WTC11 (cell line): ENCODE measurements around the gene LAMP2.

ENCODE experiments used
- CREM ChIP-seq: sonication (generic); formaldehyde crosslinking; IDR thresholded peaks from 2 replicates; pipeline ENCODE4 v1.8.1; 2022; ENCODE audit warnings: mild to moderate bottlenecking, missing genetic modification reagents, moderate library complexity
- JAZF1 ChIP-seq: fragments of 250-450 bp; sonication (Bioruptor Pico); IDR thresholded peaks from 2 replicates; pipeline ENCODE4 v1.9.0; 2021; ENCODE audit warnings: moderate library complexity, mild to moderate bottlenecking, inconsistent platforms
- JUN ChIP-seq: sonication (generic); formaldehyde crosslinking; IDR thresholded peaks from 2 replicates; pipeline ENCODE4 v1.8.0; 2023; ENCODE audit warnings: mild to moderate bottlenecking, missing genetic modification reagents
- SP1 ChIP-seq: sonication (generic); formaldehyde crosslinking; conservative IDR thresholded peaks from 2 replicates; pipeline ENCODE4 v1.8.1; 2022; ENCODE audit warnings: missing genetic modification reagents
- TF ChIP-seq, protein P1 (sequence below): fragments of 200-600 bp; IDR thresholded peaks from 2 replicates; pipeline ENCODE4 v1.8.0; 2022; ENCODE audit warnings: antibody characterized with exemption
- TF ChIP-seq, protein P2 (sequence below): sonication (generic); formaldehyde crosslinking; IDR thresholded peaks from 2 replicates; pipeline ENCODE4 v1.8.1; 2022; ENCODE audit warnings: low read depth, missing genetic modification reagents, borderline replicate concordance
- TF ChIP-seq, protein P3 (sequence below): sonication (generic); formaldehyde crosslinking; IDR thresholded peaks from 2 replicates; pipeline ENCODE4 v1.8.0; 2022; ENCODE audit warnings: mild to moderate bottlenecking, missing genetic modification reagents
- TF ChIP-seq, protein P4 (sequence below): sonication (generic); formaldehyde crosslinking; IDR thresholded peaks from 2 replicates; pipeline ENCODE4 v1.8.0; 2023; ENCODE audit warnings: mild to moderate bottlenecking, missing genetic modification reagents

DNA sequence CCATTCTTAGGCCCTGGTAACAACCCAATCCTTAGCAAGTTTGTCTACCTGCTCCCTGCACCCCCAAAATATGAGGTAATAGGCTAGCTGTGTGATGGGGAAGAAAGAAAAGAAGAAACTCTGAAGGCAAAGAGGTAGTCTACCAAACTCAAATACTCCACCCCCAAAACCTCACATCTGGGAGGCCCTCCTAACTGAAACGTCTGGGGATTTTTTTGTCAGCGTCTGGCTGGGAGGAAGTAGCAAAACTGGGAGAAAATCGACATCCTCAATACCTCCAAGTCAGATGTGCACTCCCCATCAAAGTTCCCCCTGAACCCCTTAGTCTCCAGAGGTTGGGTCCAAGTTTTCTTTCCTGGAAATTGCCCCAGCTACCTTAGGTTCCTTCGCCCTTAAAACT, 1.0 kb downstream of the LAMP2 start:
- TF ChIP-seq, protein P1, sequence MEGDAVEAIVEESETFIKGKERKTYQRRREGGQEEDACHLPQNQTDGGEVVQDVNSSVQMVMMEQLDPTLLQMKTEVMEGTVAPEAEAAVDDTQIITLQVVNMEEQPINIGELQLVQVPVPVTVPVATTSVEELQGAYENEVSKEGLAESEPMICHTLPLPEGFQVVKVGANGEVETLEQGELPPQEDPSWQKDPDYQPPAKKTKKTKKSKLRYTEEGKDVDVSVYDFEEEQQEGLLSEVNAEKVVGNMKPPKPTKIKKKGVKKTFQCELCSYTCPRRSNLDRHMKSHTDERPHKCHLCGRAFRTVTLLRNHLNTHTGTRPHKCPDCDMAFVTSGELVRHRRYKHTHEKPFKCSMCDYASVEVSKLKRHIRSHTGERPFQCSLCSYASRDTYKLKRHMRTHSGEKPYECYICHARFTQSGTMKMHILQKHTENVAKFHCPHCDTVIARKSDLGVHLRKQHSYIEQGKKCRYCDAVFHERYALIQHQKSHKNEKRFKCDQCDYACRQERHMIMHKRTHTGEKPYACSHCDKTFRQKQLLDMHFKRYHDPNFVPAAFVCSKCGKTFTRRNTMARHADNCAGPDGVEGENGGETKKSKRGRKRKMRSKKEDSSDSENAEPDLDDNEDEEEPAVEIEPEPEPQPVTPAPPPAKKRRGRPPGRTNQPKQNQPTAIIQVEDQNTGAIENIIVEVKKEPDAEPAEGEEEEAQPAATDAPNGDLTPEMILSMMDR, result no peak
- TF ChIP-seq JAZF1 (CRISPR knock-in tag), result no peak
- no peak for TF ChIP-seq JUN
- TF ChIP-seq, protein P2, sequence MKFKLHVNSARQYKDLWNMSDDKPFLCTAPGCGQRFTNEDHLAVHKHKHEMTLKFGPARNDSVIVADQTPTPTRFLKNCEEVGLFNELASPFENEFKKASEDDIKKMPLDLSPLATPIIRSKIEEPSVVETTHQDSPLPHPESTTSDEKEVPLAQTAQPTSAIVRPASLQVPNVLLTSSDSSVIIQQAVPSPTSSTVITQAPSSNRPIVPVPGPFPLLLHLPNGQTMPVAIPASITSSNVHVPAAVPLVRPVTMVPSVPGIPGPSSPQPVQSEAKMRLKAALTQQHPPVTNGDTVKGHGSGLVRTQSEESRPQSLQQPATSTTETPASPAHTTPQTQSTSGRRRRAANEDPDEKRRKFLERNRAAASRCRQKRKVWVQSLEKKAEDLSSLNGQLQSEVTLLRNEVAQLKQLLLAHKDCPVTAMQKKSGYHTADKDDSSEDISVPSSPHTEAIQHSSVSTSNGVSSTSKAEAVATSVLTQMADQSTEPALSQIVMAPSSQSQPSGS (CRISPR knock-in tag), result no peak
- TF ChIP-seq, protein P3, sequence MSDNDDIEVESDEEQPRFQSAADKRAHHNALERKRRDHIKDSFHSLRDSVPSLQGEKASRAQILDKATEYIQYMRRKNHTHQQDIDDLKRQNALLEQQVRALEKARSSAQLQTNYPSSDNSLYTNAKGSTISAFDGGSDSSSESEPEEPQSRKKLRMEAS (CRISPR knock-in tag), result no peak
- TF ChIP-seq, protein P4, sequence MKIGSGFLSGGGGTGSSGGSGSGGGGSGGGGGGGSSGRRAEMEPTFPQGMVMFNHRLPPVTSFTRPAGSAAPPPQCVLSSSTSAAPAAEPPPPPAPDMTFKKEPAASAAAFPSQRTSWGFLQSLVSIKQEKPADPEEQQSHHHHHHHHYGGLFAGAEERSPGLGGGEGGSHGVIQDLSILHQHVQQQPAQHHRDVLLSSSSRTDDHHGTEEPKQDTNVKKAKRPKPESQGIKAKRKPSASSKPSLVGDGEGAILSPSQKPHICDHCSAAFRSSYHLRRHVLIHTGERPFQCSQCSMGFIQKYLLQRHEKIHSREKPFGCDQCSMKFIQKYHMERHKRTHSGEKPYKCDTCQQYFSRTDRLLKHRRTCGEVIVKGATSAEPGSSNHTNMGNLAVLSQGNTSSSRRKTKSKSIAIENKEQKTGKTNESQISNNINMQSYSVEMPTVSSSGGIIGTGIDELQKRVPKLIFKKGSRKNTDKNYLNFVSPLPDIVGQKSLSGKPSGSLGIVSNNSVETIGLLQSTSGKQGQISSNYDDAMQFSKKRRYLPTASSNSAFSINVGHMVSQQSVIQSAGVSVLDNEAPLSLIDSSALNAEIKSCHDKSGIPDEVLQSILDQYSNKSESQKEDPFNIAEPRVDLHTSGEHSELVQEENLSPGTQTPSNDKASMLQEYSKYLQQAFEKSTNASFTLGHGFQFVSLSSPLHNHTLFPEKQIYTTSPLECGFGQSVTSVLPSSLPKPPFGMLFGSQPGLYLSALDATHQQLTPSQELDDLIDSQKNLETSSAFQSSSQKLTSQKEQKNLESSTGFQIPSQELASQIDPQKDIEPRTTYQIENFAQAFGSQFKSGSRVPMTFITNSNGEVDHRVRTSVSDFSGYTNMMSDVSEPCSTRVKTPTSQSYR (CRISPR knock-in tag), result no peak
- TF ChIP-seq CREM (CRISPR knock-in tag), result no peak
- TF ChIP-seq SP1 (CRISPR knock-in tag), result no peak
